Measurements from ENCODE around the gene LRRC47.

- TF ChIP-seq, protein P1, sequence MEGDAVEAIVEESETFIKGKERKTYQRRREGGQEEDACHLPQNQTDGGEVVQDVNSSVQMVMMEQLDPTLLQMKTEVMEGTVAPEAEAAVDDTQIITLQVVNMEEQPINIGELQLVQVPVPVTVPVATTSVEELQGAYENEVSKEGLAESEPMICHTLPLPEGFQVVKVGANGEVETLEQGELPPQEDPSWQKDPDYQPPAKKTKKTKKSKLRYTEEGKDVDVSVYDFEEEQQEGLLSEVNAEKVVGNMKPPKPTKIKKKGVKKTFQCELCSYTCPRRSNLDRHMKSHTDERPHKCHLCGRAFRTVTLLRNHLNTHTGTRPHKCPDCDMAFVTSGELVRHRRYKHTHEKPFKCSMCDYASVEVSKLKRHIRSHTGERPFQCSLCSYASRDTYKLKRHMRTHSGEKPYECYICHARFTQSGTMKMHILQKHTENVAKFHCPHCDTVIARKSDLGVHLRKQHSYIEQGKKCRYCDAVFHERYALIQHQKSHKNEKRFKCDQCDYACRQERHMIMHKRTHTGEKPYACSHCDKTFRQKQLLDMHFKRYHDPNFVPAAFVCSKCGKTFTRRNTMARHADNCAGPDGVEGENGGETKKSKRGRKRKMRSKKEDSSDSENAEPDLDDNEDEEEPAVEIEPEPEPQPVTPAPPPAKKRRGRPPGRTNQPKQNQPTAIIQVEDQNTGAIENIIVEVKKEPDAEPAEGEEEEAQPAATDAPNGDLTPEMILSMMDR (IDR thresholded peaks at IDR 0.05; ENCODE audit: low read length), result no peak
- TF ChIP-seq EZH2 (IDR thresholded peaks at IDR 0.05; ENCODE audit: borderline replicate concordance, low read length), result no peak
These were observed 63.0 kb downstream of the LRRC47 start for GRCh38 chr1:3733094-3733882.

Data from OCI-LY1 (cell line).